GM21526 (cell line): ENCODE data around the gene ZYG11B.
"Not testable (repeated sequence)": the region's sequence is repeated elsewhere in the genome, so short reads cannot be mapped to it uniquely, and the experiment has no call there.

Source experiments
- ATAC-seq: cut with Tn5 transposase; IDR thresholded peaks from one replicate; pipeline ENCODE4 v1.9.1; 2021; ENCODE audit warnings: moderate library complexity; ENCODE audit not compliant: unreplicated experiment, low FRiP score

The ZYG11B gene

DNA sequence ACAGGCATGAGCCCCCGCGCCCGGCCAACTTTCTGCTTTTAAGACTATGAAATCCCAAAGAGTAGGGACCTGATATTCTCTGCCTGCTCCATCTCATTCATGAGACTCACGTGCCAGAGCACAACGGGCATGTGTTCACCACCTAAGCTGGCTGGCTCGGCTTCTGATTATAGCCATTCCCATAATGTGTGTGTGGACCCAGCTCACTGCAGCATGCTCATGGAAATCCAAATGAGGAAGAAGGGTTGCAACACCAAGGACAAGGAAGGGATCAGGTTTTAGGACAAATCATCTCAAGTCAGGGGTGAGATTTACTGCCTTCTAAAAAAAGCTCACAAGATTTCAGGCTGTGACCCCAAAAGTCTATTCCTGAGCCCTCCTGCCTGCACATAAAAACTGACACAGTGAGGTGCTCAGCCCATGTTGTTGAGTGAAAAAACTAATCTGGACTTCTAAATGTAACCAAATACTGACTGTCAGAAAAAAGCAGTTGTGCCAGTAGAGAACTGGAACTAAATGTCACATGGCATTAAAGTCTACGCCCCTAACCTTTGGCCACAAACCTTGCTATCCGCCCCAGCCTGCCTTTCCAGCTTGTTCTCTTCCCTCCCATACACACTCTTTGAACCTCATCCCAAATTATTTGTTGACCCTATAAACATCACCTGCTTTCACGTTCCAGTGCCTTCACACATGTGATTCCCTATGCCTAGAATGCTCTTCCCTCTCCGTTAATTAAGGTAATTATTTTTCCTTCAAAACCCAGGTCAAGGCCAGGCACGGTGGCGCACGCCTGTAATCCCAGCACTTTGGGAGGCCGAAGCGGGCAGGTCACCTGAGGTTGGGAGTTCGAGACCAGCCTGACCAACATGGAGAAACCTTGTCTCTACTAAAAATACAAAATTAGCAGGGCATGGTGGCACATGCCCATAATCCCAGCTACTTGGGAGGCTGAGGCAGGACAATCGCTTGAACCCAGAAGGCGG is 19.0 kb upstream of the ZYG11B start:
- no peak for ATAC-seq

DNA sequence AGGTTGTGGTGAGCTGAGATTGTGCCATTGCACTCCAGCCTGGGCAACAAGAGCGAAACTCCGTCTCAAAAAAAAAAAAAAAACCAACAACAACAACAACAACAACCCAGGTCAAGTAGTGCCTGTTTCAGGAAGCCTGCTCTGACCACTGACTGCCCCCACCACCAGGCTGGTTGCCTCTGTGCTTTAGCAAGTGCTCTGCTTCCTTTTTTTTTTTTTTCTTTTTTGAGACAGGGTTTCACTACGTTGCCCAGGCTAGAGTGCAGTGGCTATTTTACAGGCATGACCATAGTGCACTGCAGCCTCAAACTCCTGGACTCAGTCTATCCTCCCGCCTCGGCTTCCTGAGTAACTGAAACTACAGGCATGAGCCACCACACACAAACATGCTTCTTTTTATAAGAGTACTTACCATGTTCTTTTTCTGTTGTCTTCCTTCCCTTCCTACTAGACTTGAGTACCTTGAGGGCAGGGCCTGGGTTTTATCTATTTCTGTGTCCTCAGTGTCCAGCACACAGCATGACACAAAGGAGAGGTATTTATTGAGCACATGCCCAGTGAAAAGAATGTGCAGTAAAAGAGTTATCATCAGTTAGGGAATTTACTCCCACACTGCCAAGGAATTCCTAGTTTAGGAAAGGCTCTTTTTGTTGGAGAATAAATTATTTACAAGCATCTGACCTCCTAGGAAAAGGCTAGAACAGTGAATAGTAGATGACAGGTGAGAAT is 18.2 kb upstream of the ZYG11B start:
- no peak for ATAC-seq

DNA sequence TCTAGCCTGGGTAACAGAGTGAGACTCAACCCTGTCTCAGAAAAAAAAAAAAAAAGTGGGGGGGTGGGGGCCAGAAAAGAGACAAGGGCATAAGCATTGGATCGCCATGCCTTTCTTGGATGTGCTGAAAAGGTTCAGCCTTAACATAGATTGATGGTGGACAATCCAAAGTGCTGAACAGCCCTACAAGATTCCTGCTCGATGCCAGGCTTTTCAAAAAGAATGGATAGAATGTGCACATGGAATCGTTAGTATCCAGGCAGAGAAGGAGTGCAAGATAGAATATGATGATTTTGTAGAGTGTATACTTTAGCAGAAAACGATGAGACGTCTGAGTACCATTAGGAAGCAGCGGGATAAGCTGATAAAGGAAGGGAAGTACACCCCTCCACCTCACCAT is 17.2 kb upstream of the ZYG11B start:
- no peak for ATAC-seq

DNA sequence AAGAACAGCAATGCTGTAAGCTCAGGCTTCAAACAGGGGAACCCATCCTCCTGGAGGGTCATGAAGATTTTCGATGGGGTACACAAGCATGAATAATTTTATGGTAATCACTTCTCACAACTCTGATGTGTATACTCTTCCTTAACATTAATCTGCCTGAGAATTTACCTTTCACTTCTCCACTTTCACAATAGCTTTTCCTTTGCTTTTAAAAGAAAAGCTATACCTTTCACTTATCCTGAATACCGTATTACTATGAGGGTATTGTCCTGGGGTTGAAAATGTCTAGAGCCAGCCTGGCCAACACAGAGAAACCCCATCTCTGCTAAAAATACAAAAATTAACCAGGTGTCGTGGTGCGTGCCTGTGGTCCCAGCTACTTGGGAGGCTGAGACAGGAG is 12.7 kb upstream of the ZYG11B start:
- ATAC-seq = no peak

DNA sequence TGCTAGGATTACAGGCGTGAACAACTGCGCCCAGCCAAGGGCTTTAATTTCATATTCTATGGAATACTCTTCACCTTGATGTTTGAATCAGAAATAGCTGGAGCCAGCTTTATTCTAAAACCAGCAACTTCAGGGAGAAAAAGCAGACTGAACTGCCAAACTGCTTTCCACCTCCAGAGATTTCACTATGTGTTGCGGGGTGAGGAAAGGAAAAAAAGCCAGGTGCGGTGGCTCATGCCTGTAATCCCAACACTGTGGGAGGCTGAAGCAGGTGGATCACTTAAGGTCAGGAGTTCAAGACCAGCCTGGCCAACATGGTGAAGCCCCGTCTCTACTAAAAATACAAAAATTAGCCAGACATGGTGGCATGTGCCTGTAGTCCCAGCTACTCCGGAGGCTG is 11.0 kb upstream of the ZYG11B start:
- ATAC-seq = not testable (repeated sequence)

DNA sequence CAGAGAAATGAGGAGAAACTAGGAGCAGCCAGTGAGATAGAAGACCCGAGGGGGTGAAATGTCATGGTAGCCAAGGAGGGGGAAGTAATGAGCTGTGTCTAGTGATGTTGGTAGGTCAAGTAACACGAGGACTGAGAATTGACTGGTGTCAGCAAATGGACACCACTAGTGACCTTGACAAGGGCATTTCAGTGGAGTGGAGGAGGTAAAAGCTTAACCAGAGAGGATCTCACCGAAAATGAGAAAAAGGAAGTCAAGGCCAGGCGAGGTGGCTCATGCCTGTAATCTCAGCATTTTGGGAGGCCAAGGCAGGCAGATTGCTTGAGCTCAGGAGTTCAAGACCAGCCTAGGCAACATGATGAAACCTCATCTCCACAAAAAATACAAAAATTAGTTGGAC is 3.0 kb upstream of the ZYG11B start:
- no peak for ATAC-seq

DNA sequence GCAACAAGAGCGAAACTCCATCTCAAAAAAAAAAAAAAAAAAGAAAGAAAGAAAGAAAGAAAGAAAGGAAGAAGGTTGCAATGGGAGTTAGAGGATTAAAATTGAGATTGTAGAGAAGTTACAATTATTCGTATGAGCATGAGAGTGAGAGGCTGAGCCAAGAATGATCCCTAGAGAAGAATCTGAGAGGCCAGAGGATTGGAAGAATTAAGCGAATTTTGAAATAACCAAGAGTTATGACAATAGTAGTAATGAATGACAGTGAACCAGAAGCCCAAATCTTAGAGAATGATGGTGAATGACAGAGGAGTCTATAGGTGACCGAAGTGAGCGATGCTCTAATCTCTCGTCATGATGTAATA is 369 bp upstream of the ZYG11B start:
- ATAC-seq = no peak

DNA sequence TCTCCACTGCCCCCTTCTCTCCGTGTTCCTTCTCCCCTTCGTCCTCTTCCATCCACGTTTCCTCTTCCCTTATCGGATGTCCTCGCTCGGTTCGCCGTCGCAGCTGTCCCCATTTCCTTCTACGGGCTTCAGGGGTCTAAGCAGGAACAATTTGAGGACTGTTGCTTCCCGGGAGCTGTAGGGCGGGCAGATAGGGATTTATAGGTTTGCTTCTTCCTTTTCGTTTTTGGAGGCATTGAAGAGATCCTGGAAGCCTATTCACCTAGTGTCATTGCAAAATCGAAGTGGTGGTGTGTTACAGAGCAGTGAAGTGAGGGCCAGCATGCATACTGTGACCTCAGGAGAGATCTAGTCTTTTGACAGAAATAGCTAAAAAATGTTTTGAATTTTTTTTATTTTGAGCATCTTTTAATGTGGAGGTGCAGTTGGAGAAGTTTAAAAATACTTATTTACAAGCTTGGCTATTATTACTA is 897 bp downstream of the ZYG11B start:
- ATAC-seq = no peak

DNA sequence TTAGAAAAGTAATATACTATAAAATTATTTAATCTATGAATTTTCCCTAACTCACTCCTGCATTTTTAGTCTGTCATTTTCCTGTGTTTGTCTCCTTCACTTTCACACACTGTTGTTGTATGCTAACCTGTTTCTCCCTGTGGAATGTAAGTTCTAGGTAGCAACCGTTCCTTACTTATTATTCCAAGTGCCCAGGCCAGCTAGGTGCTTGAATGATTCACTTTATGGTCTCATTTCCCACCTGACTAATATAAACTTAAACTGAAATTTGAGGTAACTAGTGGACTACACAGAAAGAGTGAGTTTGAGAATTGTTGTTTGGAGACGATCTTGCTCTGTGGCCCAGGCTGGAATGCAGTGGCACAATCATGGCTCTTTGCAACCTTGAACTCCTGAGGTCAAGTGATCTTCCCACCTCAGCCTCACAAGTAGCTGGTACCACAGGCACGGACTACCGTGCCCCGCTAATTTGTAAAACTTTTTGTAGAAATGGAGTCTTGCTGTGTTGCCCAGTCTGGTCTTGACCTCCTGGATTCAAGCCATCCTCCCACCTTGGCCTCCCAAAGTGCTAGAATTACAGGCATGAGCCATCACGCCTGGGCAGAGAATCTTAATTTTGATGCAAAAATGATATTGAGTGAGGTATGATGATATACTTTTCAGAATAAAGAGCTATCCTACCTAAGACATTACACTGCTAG is 1.9 kb downstream of the ZYG11B start:
- ATAC-seq = no peak

DNA sequence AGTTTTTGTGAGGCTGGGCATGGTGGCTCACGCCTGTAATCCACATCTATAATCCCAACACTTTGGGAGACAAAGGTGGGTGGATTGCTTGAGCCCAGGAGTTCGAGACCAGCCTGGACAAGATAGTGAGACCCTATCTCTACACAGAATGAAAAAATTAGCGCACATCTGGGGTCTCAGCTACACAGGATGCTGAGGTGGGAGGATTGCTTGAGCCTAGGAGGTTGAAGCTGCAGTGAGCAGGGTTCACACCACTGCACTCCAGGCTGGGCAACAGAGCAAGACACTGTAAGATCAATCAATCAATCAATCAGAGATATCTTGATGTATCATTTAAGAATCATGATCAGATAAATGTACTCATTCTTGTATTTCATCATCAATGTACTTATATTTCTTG is 7.1 kb downstream of the ZYG11B start:
- ATAC-seq = no peak

DNA sequence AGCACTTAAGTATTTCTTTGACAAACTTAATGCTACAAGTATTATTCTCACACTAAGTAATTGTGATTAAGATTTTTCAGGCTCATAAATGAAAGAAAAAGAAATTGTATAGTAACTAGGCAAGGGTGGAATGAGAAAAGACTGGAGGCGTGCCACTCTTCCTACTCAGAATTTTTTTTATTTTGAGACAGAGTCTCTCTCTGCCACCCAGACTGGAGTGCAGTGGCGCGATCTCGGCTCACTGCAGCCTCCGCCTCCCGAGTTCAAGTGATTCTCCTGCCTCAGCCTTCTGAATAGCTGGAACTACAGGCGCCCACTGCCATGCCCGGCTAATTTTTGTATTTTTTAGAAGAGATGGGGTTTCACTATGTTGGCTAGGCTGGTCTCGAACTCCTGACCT is 9.1 kb downstream of the ZYG11B start:
- ATAC-seq = not testable (repeated sequence)

DNA sequence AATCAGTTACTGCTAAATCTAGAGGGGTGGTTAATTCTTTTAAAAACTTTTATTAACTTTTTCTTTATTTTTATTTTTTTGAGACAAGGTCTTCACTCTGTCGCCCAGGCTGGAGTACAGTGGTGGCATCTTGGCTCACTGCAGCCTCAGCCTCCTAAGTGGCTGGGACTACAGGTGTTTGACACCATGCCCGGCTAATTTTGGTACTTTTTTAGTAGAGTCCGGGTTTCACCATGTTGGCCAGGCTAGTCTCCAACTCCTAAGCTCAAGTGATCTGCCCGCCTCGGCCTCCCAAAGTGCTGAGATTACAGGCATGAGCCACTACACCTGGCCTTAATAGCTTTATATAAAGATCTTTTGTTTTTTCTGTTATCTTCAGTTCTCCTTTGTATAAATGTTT is 11.9 kb downstream of the ZYG11B start:
- ATAC-seq = no peak

DNA sequence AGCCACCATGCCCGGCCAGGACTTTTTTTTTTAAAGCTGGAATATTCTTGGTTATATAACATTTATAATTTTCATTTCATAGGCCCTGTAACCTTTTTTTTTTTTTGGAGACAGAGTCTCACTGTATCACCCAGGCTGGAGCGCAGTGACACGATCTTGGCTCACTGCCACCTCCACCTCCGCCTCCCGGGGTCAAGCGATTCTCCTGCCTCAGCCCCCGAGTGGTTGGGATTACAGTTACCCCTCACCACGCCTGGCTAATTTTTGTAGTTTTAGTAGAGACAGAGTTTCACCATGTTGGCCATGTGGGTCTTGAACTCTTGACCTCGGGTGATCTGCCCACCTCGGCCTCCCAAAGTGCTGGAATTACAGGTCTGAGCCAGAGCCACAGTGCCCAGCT is 12.6 kb downstream of the ZYG11B start:
- ATAC-seq = no peak

DNA sequence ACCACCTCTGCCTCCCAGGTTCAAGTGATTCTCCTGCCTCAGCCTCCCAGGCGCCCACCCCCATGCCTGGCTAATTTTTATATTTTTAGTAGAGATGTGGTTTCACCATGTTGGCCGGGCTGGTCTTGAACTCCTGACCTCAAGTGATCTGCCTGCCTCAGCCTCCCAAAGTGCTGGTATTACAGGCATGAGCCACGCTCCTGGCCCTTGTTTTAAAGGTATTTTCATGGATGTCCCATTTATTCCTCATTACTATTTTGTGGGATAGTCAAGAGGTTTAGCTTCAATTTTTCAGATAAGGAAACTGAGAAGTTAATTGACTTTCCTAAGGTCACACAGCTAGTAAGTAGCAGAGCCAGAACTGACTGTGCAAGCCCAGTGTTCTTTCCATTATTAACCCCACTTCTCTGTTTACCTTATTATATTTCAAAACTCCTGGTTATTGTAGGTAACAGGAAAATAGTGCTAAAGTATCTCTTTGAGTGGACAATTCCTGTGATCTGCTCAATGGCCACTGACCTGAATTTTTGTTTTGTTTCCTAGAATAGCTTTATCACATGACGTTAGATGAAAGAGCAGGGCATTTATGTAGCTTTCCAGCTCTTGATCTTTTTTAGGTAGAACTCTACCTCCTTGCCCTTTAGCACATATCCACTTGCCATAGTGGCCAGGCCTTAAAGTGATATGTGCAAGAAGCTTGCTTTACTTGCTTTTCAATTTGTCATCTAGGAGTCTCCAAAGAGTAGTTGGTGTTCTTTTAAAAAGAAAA is 13.6 kb downstream of the ZYG11B start:
- ATAC-seq = no peak

DNA sequence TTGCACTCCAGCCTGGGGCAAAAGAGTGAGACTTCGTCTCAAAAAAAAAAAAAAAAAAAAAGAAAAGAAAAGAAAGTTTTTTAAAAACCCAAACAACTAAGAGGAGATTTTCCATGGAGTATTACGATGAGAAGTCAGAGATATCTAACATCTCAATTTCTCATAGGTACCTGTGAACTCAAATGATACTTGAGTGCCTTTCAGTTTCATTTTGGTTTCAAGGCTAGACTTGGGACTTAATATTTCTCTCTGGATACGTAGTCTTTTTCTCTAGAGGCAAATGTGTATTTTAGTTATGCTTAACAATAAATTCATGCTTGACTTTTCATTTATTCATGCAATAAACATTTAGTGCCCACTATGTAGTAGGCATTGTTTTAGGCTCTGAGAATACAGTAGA is 15.0 kb downstream of the ZYG11B start:
- no peak for ATAC-seq

DNA sequence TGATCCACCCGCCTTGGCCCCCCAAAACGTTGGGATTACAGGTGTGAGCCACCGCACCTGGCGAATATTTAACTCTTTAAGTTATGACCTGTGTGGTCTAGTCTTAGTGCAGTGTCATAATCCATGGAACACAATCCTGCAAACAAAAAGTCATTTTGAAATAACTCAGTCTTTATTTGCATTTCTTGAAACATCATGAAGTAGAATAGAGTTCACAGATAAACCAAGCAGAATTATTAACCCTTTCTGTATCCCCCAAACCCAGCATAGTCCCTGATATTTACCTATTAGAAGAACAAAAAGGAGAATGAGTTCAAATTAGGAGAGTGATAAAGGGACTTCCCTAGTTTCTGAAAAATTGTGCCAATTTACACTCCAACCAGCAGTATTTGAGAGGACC is 19.9 kb downstream of the ZYG11B start:
- no peak for ATAC-seq

DNA sequence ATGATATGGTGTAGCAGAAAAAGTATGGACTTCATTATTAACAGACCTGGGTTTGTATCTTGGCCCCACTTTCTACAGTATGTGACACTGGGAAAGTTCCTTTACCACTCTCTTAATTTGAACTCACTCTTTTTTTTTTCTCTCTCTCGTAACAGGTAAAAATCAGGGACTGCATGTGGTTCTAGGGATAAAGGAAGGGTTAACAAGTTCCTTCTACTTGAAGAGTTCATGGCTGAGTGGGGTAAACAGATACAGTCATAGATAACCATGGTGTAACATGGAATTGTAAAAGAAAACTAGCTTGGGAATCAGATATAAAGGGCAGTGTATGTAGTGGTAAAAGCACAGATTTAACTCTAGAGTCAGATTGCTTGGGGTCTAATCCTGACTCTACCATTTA is 21.2 kb downstream of the ZYG11B start:
- ATAC-seq = no peak

DNA sequence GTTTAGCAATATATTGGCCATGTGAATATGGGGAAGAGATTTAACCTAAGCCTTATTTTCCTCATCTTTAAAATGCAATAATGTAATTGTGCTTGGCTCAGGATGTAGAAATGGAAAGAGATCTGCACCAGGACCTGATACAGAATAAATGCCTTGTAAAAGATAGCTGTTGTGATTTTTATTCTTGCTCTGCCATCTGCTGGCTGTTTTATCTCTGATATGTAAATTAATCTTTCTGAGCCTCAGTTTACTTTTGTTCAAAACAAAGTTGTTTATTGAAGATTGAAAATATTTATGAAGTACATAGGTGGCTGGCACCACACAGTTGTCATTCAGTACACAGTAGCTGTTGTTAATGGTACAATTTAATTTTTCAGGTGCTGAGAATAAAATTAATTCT is 21.9 kb downstream of the ZYG11B start:
- ATAC-seq = no peak

DNA sequence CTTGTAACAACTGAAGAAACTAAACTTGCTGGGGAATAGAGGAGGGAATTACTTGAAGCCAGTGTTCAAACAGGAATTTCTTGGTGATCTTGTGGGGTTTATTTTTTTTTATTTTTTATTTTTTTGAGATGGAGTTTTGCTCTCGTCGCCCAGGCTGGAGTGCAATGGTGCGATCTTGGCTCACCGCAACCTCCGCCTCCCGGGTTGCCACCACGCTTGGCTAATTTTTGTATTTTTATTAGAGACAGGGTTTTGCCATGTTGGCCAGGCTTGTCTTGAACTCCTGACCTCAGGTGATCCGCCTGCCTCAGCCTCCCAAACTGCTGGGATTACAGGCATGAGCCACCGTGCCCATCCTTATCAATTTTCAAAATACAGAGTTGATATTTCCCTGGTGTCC is 23.2 kb downstream of the ZYG11B start:
- ATAC-seq = not testable (repeated sequence)

DNA sequence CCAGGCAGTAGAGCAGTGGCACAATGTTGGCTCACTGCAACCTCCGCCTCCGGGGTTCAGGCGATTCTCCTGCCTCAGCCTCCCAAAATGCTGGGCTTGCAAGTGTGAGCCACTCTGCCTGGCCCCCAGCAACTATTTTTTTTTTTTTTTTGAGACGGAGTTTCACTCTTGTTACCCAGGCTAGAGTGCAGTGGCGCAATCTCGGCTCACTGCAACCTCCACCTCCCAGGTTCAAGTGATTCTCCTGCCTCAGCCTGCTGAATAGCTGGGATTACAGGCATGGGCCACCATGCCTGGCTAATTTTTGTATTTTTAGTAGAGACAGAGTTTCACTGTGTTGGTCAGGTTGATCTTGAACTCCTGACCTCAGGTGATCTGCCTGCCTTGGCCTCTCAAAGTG is 23.9 kb downstream of the ZYG11B start:
- not testable (repeated sequence) for ATAC-seq
